ENCODE measurements around the gene ME1. TPM values are rescaled to one million over a fixed set of nuclear protein-coding genes. Genes with fewer than 3 reads are reported as not detected.

The ME1 gene
- total and polyA plus RNA-seq, 2 donors (not counting 3 experiments of a cell fraction or from before 2014, with no cell fraction given): 7.3 to 29.3 TPM

DNA sequence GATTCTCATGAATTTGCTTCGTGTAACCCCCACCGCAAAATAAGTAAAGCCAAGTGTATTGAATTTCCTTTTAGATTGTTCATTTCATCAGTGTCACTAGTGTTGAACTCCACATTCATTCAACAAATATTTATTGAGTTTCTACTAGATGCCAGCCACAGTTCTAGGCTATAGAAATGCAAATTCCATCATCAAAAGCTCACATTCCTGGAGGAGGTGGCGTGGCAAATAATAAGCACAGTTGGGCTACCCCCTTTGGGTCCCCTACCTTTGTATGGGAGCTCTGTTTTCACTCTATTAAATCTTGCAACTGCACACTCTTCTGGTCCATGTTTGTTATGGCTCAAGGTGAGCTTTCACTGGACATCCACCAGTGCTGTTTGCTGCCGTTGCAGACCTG, 12.7 kb upstream of the ME1 start:
- Histone ChIP-seq H3K79me2 (ENCODE audit: control insufficient read depth, insufficient read depth, low read length) (no peaks in the 10 kb centered on the region), H3K9me3 (replicated peaks; ENCODE audit: control insufficient read depth, insufficient read depth, low read length) (no peaks in the 10 kb centered on the region), H3K9me1 (replicated peaks; ENCODE audit: control insufficient read depth, extremely low read depth, insufficient read depth, low read length) (no peaks in the 10 kb centered on the region), H3K27ac (ENCODE audit: insufficient read depth, low read depth, low read length) (no peak overlapping the region), H3K4me1 (ENCODE audit: control insufficient read depth, extremely low read depth, insufficient read depth, low read length) (no peaks in the 10 kb centered on the region), H3K4me3 (replicated peaks in 1 of 3; ENCODE audit: insufficient read depth in 1 of 3, low read depth in 1 of 3, low read length in 3 of 3) (no peak overlapping the region), H3K9ac (replicated peaks; ENCODE audit: extremely low read depth, insufficient read depth, low read length) (no peak overlapping the region), H3K36me3 (ENCODE audit: control insufficient read depth in 2 of 2, extremely low read depth in 1 of 2, insufficient read depth in 2 of 2, low read length in 2 of 2) (no peaks in the 10 kb centered on the region), H4K20me1 (replicated peaks; ENCODE audit: control insufficient read depth, extremely low read depth, insufficient read depth, low read length) (no peaks in the 10 kb centered on the region), H2AFZ (ENCODE audit: low read depth, low read length) (no peak overlapping the region), H3K4me2 (ENCODE audit: insufficient read depth, low read length) (no peak overlapping the region), H3K27me3 (ENCODE audit: control insufficient read depth in 2 of 2, insufficient read depth in 2 of 2, low read length in 2 of 2) (no peaks in the 10 kb centered on the region)
- POLR2A ChIA-PET: no interaction called here
- CTCF ChIA-PET: interaction anchor here (0.7 to 1.2 kb wide), 2 partner anchors 8 to 62 kb away, joined by 3 to 5 read pairs; no protein-coding TSS in a partner anchor
- intact Hi-C loops (cut with micrococcal nuclease) (no loop called here), dilution Hi-C loops (cut with MboI; ENCODE audit: extremely low pct_ligation_motif_present, low sequenced_read_pairs) (no loop called here)
- TF ChIP-seq, protein P1, sequence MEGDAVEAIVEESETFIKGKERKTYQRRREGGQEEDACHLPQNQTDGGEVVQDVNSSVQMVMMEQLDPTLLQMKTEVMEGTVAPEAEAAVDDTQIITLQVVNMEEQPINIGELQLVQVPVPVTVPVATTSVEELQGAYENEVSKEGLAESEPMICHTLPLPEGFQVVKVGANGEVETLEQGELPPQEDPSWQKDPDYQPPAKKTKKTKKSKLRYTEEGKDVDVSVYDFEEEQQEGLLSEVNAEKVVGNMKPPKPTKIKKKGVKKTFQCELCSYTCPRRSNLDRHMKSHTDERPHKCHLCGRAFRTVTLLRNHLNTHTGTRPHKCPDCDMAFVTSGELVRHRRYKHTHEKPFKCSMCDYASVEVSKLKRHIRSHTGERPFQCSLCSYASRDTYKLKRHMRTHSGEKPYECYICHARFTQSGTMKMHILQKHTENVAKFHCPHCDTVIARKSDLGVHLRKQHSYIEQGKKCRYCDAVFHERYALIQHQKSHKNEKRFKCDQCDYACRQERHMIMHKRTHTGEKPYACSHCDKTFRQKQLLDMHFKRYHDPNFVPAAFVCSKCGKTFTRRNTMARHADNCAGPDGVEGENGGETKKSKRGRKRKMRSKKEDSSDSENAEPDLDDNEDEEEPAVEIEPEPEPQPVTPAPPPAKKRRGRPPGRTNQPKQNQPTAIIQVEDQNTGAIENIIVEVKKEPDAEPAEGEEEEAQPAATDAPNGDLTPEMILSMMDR (IDR thresholded peaks at IDR 0.05; ENCODE audit: extremely low read depth in 1 of 2, insufficient read depth in 1 of 2, low read depth in 1 of 2, low read length in 2 of 2): no peak
- TF ChIP-seq POLR2A (IDR thresholded peaks at IDR 0.05; ENCODE audit: low read depth, low read length) (no peak), FOS (IDR thresholded peaks at IDR 0.05; ENCODE audit: borderline replicate concordance, insufficient read depth, low read length) (no peak), MYC (IDR thresholded peaks at IDR 0.05; ENCODE audit: low read depth, low read length) (no peak), POLR2AphosphoS5 (IDR thresholded peaks at IDR 0.05; ENCODE audit: insufficient read depth, low read depth, low read length) (no peak), JUN (IDR thresholded peaks at IDR 0.05; ENCODE audit: borderline replicate concordance, insufficient read depth, insufficient read length, low read depth) (no peak), GATA2 (IDR thresholded peaks at IDR 0.05; ENCODE audit: insufficient read depth, insufficient read length, low read depth, low read length) (no peak), EZH2 (IDR thresholded peaks at IDR 0.05; ENCODE audit: borderline replicate concordance, low read depth, low read length, severe bottlenecking) (no peak)
- TF ChIP-seq, protein P2, sequence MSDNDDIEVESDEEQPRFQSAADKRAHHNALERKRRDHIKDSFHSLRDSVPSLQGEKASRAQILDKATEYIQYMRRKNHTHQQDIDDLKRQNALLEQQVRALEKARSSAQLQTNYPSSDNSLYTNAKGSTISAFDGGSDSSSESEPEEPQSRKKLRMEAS (IDR thresholded peaks at IDR 0.05; ENCODE audit: insufficient read depth, insufficient read length): no peak
- DNase-seq (ENCODE audit: low read depth, low spot score) (no peak), FAIRE-seq (no peak)
- BruUV-seq (replicated peaks): no TSS peak

All from endothelial cell of umbilical vein (primary cell).